AG04449 (cell line): ENCODE results near the gene MYMK.

ENCODE experiments used
- CTCF ChIA-PET: fragments of 350-600 bp; formaldehyde crosslinking; extraction: SDS; loops from one replicate; lab custom pipeline; 2021; ENCODE audit warnings: antibody characterized with exemption; lab: Yijun Ruan, JAX
- POLR2A ChIA-PET: fragments of 400-600, 350-600 bp; formaldehyde crosslinking; extraction: SDS; loops from one replicate; lab custom pipeline; 2020; ENCODE audit warnings: antibody characterized with exemption, inconsistent platforms; lab: Yijun Ruan, JAX
- DNase-seq: peaks from one replicate; pipeline ENCODE4 v3.0.0-alpha.2; 2010; ENCODE audit warnings: low read depth, low spot score
- H3K4me3 ChIP-seq: 2 replicates; pipeline ENCODE4 v1.5.1; 2011; ENCODE audit warnings: low read depth, mild to moderate bottlenecking, control low read depth, low read length
- CTCF ChIP-seq: IDR thresholded peaks from one replicate; pipeline ENCODE4 v1.5.1; 2011; ENCODE audit warnings: mild to moderate bottlenecking, moderate library complexity, low read length, control low read depth, inconsistent platforms; ENCODE audit not compliant: insufficient read depth; ENCODE audit errors: missing control alignments

The MYMK gene

GRCh38 chr9:133509179-133510083 is 15.3 kb downstream of the MYMK start:
- TF ChIP-seq CTCF = no peak
- ChIA-PET POLR2A (no interaction called here), CTCF (interaction anchor here (1.1 to 1.6 kb wide), 3 partner anchors 9 to 233 kb away, joined by 3 to 5 read pairs (median 4); no protein-coding TSS in a partner anchor)
- no peak overlapping the region for H3K4me3 ChIP-seq
- DNase-seq = no peak

GRCh38 chr9:133508046-133508445 is 16.7 kb downstream of the MYMK start:
- POLR2A ChIA-PET = no interaction called here
- TF ChIP-seq CTCF = no peak
- CTCF ChIA-PET = no interaction called here
- H3K4me3 ChIP-seq = no peak overlapping the region
- DNase-seq = no peak

- ChIA-PET CTCF (no interaction called here), POLR2A (no interaction called here)
- DNase-seq = no peak
- no peak for TF ChIP-seq CTCF
- H3K4me3 ChIP-seq = no peak overlapping the region
These were observed 17.4 kb downstream of the MYMK start for GRCh38 chr9:133507246-133507965.

- ChIA-PET POLR2A (no interaction called here), CTCF (no interaction called here)
- no peak for TF ChIP-seq CTCF
- H3K4me3 ChIP-seq = no peak overlapping the region
- no peak for DNase-seq
These were observed 18.1 kb downstream of the MYMK start for GRCh38 chr9:133506653-133507038.

GRCh38 chr9:133505901-133506652 is 18.7 kb downstream of the MYMK start:
- no peak for DNase-seq
- CTCF ChIA-PET = interaction anchor here (0.9 kb wide), 1 partner anchor 12 kb away, joined by 3 read pairs; no protein-coding TSS in a partner anchor

More at GRCh38 chr9:133505901-133506652, 18.7 kb downstream of the MYMK start:
- no peak for TF ChIP-seq CTCF
- no peak overlapping the region for H3K4me3 ChIP-seq
- POLR2A ChIA-PET = no interaction called here
